ENCODE data around the gene ASB5.
"Not testable (repeated sequence)": the region's sequence is repeated elsewhere in the genome, so short reads cannot be mapped to it uniquely, and the experiment has no call there.

DNA sequence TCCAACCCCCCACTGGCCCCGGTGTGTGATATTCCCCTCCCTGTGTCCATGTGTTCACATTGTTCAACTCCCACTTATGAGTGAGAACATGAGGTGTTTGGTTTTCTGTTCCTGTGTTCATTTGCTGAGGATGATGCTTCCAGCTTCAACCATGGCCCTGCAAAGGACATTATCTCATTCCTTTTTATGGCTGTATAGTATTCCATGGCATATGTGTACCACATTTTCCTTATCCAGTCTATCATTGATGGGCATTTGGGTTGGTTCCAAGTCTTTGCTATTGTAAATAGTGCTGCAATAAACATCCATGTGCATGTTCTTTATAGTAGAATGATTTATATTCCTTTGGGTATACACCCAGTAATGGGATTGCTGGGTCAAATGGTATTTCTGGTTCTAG, 10.5 kb upstream of the ASB5 start:
- TF ChIP-seq, protein P1, sequence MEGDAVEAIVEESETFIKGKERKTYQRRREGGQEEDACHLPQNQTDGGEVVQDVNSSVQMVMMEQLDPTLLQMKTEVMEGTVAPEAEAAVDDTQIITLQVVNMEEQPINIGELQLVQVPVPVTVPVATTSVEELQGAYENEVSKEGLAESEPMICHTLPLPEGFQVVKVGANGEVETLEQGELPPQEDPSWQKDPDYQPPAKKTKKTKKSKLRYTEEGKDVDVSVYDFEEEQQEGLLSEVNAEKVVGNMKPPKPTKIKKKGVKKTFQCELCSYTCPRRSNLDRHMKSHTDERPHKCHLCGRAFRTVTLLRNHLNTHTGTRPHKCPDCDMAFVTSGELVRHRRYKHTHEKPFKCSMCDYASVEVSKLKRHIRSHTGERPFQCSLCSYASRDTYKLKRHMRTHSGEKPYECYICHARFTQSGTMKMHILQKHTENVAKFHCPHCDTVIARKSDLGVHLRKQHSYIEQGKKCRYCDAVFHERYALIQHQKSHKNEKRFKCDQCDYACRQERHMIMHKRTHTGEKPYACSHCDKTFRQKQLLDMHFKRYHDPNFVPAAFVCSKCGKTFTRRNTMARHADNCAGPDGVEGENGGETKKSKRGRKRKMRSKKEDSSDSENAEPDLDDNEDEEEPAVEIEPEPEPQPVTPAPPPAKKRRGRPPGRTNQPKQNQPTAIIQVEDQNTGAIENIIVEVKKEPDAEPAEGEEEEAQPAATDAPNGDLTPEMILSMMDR (IDR thresholded peaks at IDR 0.05) = not testable (repeated sequence)
- TF ChIP-seq POLR2AphosphoS5, POLR2A (IDR thresholded peaks at IDR 0.05): not testable (repeated sequence)

Data from prostate gland (tissue), 2 donors.